H1 (cell line): ENCODE results near the gene TRAF3IP3. TPM values are rescaled to one million over a fixed set of nuclear protein-coding genes. Genes with fewer than 3 reads are reported as not detected.

Source experiments
- CTCF ChIA-PET: fragments of 300-600 bp; sonication (Branson Sonifier 250); formaldehyde crosslinking; loops from one replicate; lab custom pipeline; 2021; ENCODE audit not compliant: partially characterized antibody; lab: Charles Lee
- POLR2A ChIA-PET: fragments of 300-600 bp; sonication (Branson Sonifier 250); formaldehyde crosslinking; loops from one replicate; lab custom pipeline; 2021; ENCODE audit warnings: inconsistent platforms; ENCODE audit not compliant: partially characterized antibody; lab: Charles Lee
- DNase-seq, 2 experiments: peaks; one replicate each; pipeline versions ENCODE4 v3.0.0 to v3.0.0-alpha.2; 2010 to 2022; ENCODE audit warnings: low spot score in 2 of 2, low read depth in 1 of 2, mixed read lengths in 1 of 2
- FAIRE-seq: peaks from 2 replicates; lab custom pipeline; 2011; peaks lifted over from hg19 to GRCh38; lab: Jason Lieb, UNC
- H2AFZ ChIP-seq: 2 replicates; pipeline ENCODE4 v1.8.1; 2012; ENCODE audit warnings: low read length, inconsistent platforms
- H2AK5ac ChIP-seq: 2 replicates; pipeline ENCODE4 v1.6.1; 2013; ENCODE audit warnings: low read depth, low read length
- H2BK120ac ChIP-seq: replicated peaks from 2 replicates; pipeline ENCODE3; 2013; ENCODE audit warnings: low read depth, low read length, inconsistent platforms
- H2BK12ac ChIP-seq: 2 replicates; pipeline ENCODE4 v1.6.1; 2013; ENCODE audit warnings: low read depth, low read length
- H2BK15ac ChIP-seq: 2 replicates; pipeline ENCODE4 v1.6.1; 2013; ENCODE audit warnings: low read length
- H2BK20ac ChIP-seq: 2 replicates; pipeline ENCODE4 v1.6.1; 2013; ENCODE audit warnings: low read length
- H2BK5ac ChIP-seq: 2 replicates; pipeline ENCODE4 v1.6.1; 2013; ENCODE audit warnings: low read depth, low read length
- H3K14ac ChIP-seq: 2 replicates; pipeline ENCODE4 v1.6.1; 2013; ENCODE audit warnings: inconsistent platforms; ENCODE audit not compliant: insufficient read length
- H3K18ac ChIP-seq: 2 replicates; pipeline ENCODE4 v1.6.1; 2013; ENCODE audit warnings: low read length; ENCODE audit errors: extremely low read depth
- H3K23ac ChIP-seq: 2 replicates; pipeline ENCODE4 v1.6.1; 2013; ENCODE audit warnings: inconsistent platforms; ENCODE audit not compliant: insufficient read length
- H3K23me2 ChIP-seq: 2 replicates; pipeline ENCODE4 v1.6.1; 2013; ENCODE audit warnings: low read depth, low read length
- H3K27ac ChIP-seq: 2 replicates; pipeline ENCODE4 v1.6.1; 2011; ENCODE audit warnings: low read depth, low read length, inconsistent platforms
- H3K27me3 ChIP-seq, 4 experiments: replicated peaks in 1 of 4; 1 replicate in 1 of 4; 2 replicates in 3 of 4; pipeline versions ENCODE4 v1.6.1 to v1.8.1; 2011 to 2013; ENCODE audit warnings: low read length in 3 of 4, mild to moderate bottlenecking in 3 of 4, inconsistent platforms in 2 of 4, mixed read lengths in 2 of 4, moderate library complexity in 1 of 4; ENCODE audit not compliant: control insufficient read depth in 3 of 4, insufficient read depth in 3 of 4; ENCODE audit errors: extremely low read depth in 1 of 4
- H3K36me3 ChIP-seq, 4 experiments: 2 replicates each; pipeline versions ENCODE4 v1.6.1 to v1.8.1; 2011 to 2013; ENCODE audit warnings: mild to moderate bottlenecking in 4 of 4, low read length in 3 of 4, moderate library complexity in 2 of 4, control low read depth in 1 of 4, inconsistent platforms in 1 of 4; ENCODE audit not compliant: insufficient read depth in 4 of 4, control insufficient read depth in 2 of 4
- H3K4ac ChIP-seq: replicated peaks from 2 replicates; pipeline ENCODE3; 2013; ENCODE audit warnings: low read length, low read depth, mixed read lengths, inconsistent platforms; ENCODE audit not compliant: insufficient read length
- H3K4me1 ChIP-seq, 4 experiments: replicated peaks in 1 of 4; 1 replicate in 1 of 4; 2 replicates in 3 of 4; pipeline versions ENCODE4 v1.6.1 to v1.8.1; 2011 to 2013; ENCODE audit warnings: low read length in 3 of 4, inconsistent platforms in 2 of 4, mixed read lengths in 1 of 4; ENCODE audit not compliant: insufficient read depth in 4 of 4, control insufficient read depth in 3 of 4
- H3K4me2 ChIP-seq, 2 experiments: 2 replicates each; pipeline versions ENCODE4 v1.6.1 to v1.8.1; 2011 to 2013; ENCODE audit warnings: low read depth in 2 of 2, low read length in 2 of 2, control low read depth in 1 of 2, inconsistent platforms in 1 of 2, mild to moderate bottlenecking in 1 of 2; ENCODE audit not compliant: insufficient read depth in 1 of 2
- H3K4me3 ChIP-seq, 4 experiments: fragments of 200-600, 300-600 bp in 1 of 4; sonication (generic), shearing (Covaris generic), sonication (Bioruptor Twin) in 1 of 4; 2 replicates each; pipeline versions ENCODE4 v1.5.1 to v1.8.1; 2011 to 2016; ENCODE audit warnings: low read length in 4 of 4, low read depth in 3 of 4, control low read depth in 2 of 4, inconsistent platforms in 2 of 4, mild to moderate bottlenecking in 2 of 4, mixed read lengths in 1 of 4, moderate library complexity in 1 of 4; ENCODE audit not compliant: insufficient read depth in 2 of 4; ENCODE audit errors: extremely low read depth in 1 of 4
- H3K56ac ChIP-seq: replicated peaks from 2 replicates; pipeline ENCODE3; 2013; ENCODE audit warnings: low read depth, mild to moderate bottlenecking, mixed read lengths, low read length, inconsistent platforms; ENCODE audit not compliant: insufficient read length
- H3K79me1 ChIP-seq: 2 replicates; pipeline ENCODE4 v1.6.1; 2013; ENCODE audit warnings: low read depth, low read length, control low read depth
- H3K79me2 ChIP-seq, 2 experiments: 2 replicates each; pipeline versions ENCODE4 v1.6.1 to v1.8.1; 2012 to 2013; ENCODE audit warnings: low read length in 2 of 2, mild to moderate bottlenecking in 2 of 2, inconsistent platforms in 1 of 2; ENCODE audit not compliant: insufficient read depth in 2 of 2, control insufficient read depth in 1 of 2
- H3K9ac ChIP-seq, 4 experiments: replicated peaks in 1 of 4; 1 replicate in 1 of 4; 2 replicates in 3 of 4; pipeline versions ENCODE4 v1.6.1 to v1.8.1; 2011 to 2013; ENCODE audit warnings: low read depth in 3 of 4, low read length in 3 of 4, control low read depth in 2 of 4, mild to moderate bottlenecking in 2 of 4, moderate library complexity in 2 of 4, inconsistent platforms in 1 of 4; ENCODE audit errors: extremely low read depth in 1 of 4
- H3K9me3 ChIP-seq, 2 experiments: 2 replicates each; pipeline versions ENCODE4 v1.6.1 to v1.8.1; 2012 to 2013; ENCODE audit warnings: mild to moderate bottlenecking in 2 of 2, moderate library complexity in 2 of 2, control low read depth in 1 of 2, inconsistent platforms in 1 of 2, low read depth in 1 of 2, low read length in 1 of 2, mixed read lengths in 1 of 2; ENCODE audit not compliant: insufficient read depth in 2 of 2
- H4K20me1 ChIP-seq, 2 experiments: replicated peaks in 1 of 2; 2 replicates each; pipeline versions ENCODE3 to v1.8.1; 2011 to 2013; ENCODE audit warnings: inconsistent platforms in 2 of 2, low read length in 2 of 2, mild to moderate bottlenecking in 1 of 2; ENCODE audit not compliant: insufficient read depth in 2 of 2, control insufficient read depth in 1 of 2
- H4K5ac ChIP-seq: 2 replicates; pipeline ENCODE4 v1.6.1; 2013; ENCODE audit warnings: low read length, low read depth, mixed read lengths, inconsistent platforms; ENCODE audit not compliant: insufficient read length
- H4K8ac ChIP-seq: 2 replicates; pipeline ENCODE4 v1.8.0; 2013; ENCODE audit warnings: mild to moderate bottlenecking, moderate library complexity, low read length, inconsistent platforms; ENCODE audit not compliant: insufficient read depth; ENCODE audit errors: extremely low read depth
- H4K91ac ChIP-seq: replicated peaks from 2 replicates; pipeline ENCODE3; 2013; ENCODE audit warnings: low read length, mixed read lengths, inconsistent platforms; ENCODE audit not compliant: insufficient read length
- ATF2 ChIP-seq: IDR thresholded peaks from 2 replicates; pipeline ENCODE4 v1.6.1; 2012; ENCODE audit warnings: low read length, inconsistent platforms
- CBX5 ChIP-seq: fragments of 300-800, 300-1000 bp; sonication (generic); IDR thresholded peaks from 2 replicates; pipeline ENCODE4 v1.7.1; 2016; ENCODE audit warnings: antibody characterized with exemption, low read length, low read depth
- CEBPB ChIP-seq: IDR thresholded peaks from 2 replicates; pipeline ENCODE4 v1.6.1; 2012; ENCODE audit warnings: low read depth, low read length
- EP300 ChIP-seq, 2 experiments: IDR thresholded peaks; 1 replicate in 1 of 2; 2 replicates in 1 of 2; pipeline ENCODE4 v1.6.1; 2011 to 2012; ENCODE audit warnings: low read depth in 2 of 2, low read length in 2 of 2, mild to moderate bottlenecking in 2 of 2, borderline replicate concordance in 1 of 2, inconsistent platforms in 1 of 2, moderate library complexity in 1 of 2
- GABPA ChIP-seq: IDR thresholded peaks from 2 replicates; pipeline ENCODE4 v1.6.1; 2011; ENCODE audit warnings: mild to moderate bottlenecking, low read length, moderate library complexity, borderline replicate concordance; ENCODE audit not compliant: insufficient read depth
- POLR2AphosphoS5 ChIP-seq: IDR thresholded peaks from 2 replicates; pipeline ENCODE4 v1.6.1; 2011; ENCODE audit warnings: low read depth, low read length
- RXRA ChIP-seq: IDR thresholded peaks from 2 replicates; pipeline ENCODE4 v1.6.1; 2011; ENCODE audit warnings: low read depth, mild to moderate bottlenecking, low read length, moderate library complexity; ENCODE audit not compliant: insufficient read depth
- SIX5 ChIP-seq: IDR thresholded peaks from 2 replicates; pipeline ENCODE4 v1.6.1; 2011; ENCODE audit warnings: mild to moderate bottlenecking, low read depth, low read length
- WGBS, 2 experiments: shearing (Covaris generic) in 1 of 2; methylation state at CpG; one replicate each; pipeline versions ENCODE4 v1.1.6 to v1.1.7; 2013 to 2015; ENCODE audit warnings: low lambda C conversion rate in 2 of 2, mixed read lengths in 2 of 2, inconsistent platforms in 1 of 2, low coverage in 1 of 2, missing lambda C conversion rate in 1 of 2; ENCODE audit not compliant: insufficient replicate concordance in 2 of 2, insufficient coverage in 1 of 2, insufficient read length in 1 of 2; ENCODE audit errors: extremely low coverage in 1 of 2, missing lambda C conversion rate in 1 of 2; 5-methylcytosine and 5-hydroxymethylcytosine counted together
- polyA plus RNA-seq, 7 experiments: library from polyadenylated mRNA; depleted of rRNA in 3 of 7; stranded (reverse) in 5 of 7; unstranded in 2 of 7; fragments of >200 nt in 5 of 7; fragments of 200-250 nt in 2 of 7; gene quantifications; 1 replicate in 5 of 7; 2 replicates in 1 of 7; 4 replicates in 1 of 7; pipeline versions ENCODE4 v1.2.1 to v1.2.3, GENCODE V29; 2011 to 2013; ENCODE audit warnings: missing spikeins in 2 of 7, mixed read lengths in 2 of 7
- total RNA-seq: library from RNA; stranded (reverse); fragmentation: NEBNext Ultra II Directional; extraction: Animal tissue kit (Norgen Biotek cat#: 25700); gene quantifications from 2 replicates; pipeline ENCODE4 v1.2.1, GENCODE V29; 2021

Gene TRAF3IP3
- total and polyA plus RNA-seq, 2 of the 8 experiments (the other 6 are each of a cell fraction or from before 2014, with no cell fraction given): not detected

GRCh38 chr1:209751627-209752231, 4.1 kb upstream of the TRAF3IP3 start:
- Histone ChIP-seq H3K79me2 (no peaks in the 10 kb centered on the region), H2BK20ac (no peak overlapping the region)

More at GRCh38 chr1:209751627-209752231, 4.1 kb upstream of the TRAF3IP3 start:
- Histone ChIP-seq H3K4me2 (no peak overlapping the region), H3K27ac (no peak overlapping the region), H3K9me3 (no peaks in the 10 kb centered on the region), H3K27me3 (peaks cover 0 to 4% (median 0%) of the 10 kb centered on the region in 4 experiments; a peak in 2 of 7 replicates), H3K23me2 (no peaks in the 10 kb centered on the region), H3K4me3 (no peak overlapping the region), H4K5ac (no peak overlapping the region), H4K20me1 (no peaks in the 10 kb centered on the region), H3K23ac (no peak overlapping the region), H3K36me3 (no peaks in the 10 kb centered on the region), H2BK12ac (no peak overlapping the region), H3K56ac (no peak overlapping the region), H3K18ac (no peak overlapping the region), H2BK120ac (no peak overlapping the region), H2BK15ac (no peak overlapping the region), H4K91ac (no peak overlapping the region), H3K9ac (no peak overlapping the region), H3K4me1 (peaks cover 0 to 11% (median 0%) of the 10 kb centered on the region in 4 experiments; a peak in 1 of 7 replicates), H2AK5ac (no peak overlapping the region), H3K4ac (no peak overlapping the region), H3K79me1 (no peaks in the 10 kb centered on the region), H4K8ac (no peak overlapping the region), H3K14ac (no peak overlapping the region), H2BK5ac (no peak overlapping the region), H2AFZ (no peak overlapping the region)
- TF ChIP-seq CEBPB (no peak), RXRA (no peak), CBX5 (no peak), ATF2 (no peak), SIX5 (no peak), POLR2AphosphoS5 (no peak), GABPA (no peak), EP300 (IDR thresholded peaks at IDR 0.05; ENCODE audit: borderline replicate concordance in 1 of 2, low read depth in 2 of 2, low read length in 2 of 2) (no peak)
- FAIRE-seq: no peak
- ChIA-PET CTCF (interaction anchor here (0.7 to 1.2 kb wide), 2 partner anchors 98 to 186 kb away, joined by 3 to 4 read pairs; no protein-coding TSS in a partner anchor), POLR2A (no interaction called here)
- 64% methylated on average over 5 of the region's 5 CpGs; no CpG with 5 or more reads in 1 of the 2 experiments for WGBS, 2 experiments
- no peak for DNase-seq
